Mammary epithelial cell (primary cell): Measurements from ENCODE around the gene C3orf20.

Experiments
- CTCF ChIP-seq, 2 donors: IDR thresholded peaks in 1 of 2; conservative IDR thresholded peaks in 1 of 2; 2 replicates each; pipeline ENCODE4 v1.5.1; 2011 to 2012; ENCODE audit warnings: inconsistent platforms in 2 of 2, low read length in 2 of 2, mild to moderate bottlenecking in 2 of 2, control low read depth in 1 of 2, low read depth in 1 of 2; ENCODE audit not compliant: insufficient read depth in 1 of 2; ENCODE audit errors: extremely low read depth in 1 of 2
- EZH2 ChIP-seq: IDR thresholded peaks from 2 replicates; pipeline ENCODE4 v1.6.1; 2012; ENCODE audit warnings: low read length, inconsistent platforms, borderline replicate concordance

- TF ChIP-seq CTCF (conservative IDR thresholded peaks at IDR 0.05 in 1 of 2, IDR thresholded peaks at IDR 0.05 in 1 of 2; ENCODE audit: extremely low read depth in 1 of 2, insufficient read depth in 1 of 2, low read depth in 1 of 2, low read length in 2 of 2): no peak
- TF ChIP-seq EZH2: no peak
Measured at GRCh38 chr3:14706096-14706495, 31.2 kb downstream of the C3orf20 start.
